ENCODE data around the gene KDM8.
"Not testable (repeated sequence)": the region's sequence is repeated elsewhere in the genome, so short reads cannot be mapped to it uniquely, and the experiment has no call there.

Gene KDM8

GRCh38 chr16:27245276-27246172 is 42.2 kb downstream of the KDM8 start:
- Histone ChIP-seq H3K79me2 (ENCODE audit: insufficient read depth, low read length) (no peaks in the 10 kb centered on the region), H3K27ac (ENCODE audit: low read depth, low read length, poor library complexity, severe bottlenecking) (no peak overlapping the region), H3K4me1 (ENCODE audit: insufficient read depth, low read length, severe bottlenecking) (peaks cover 35% of the 10 kb centered on the region), H3K9ac (ENCODE audit: low read length) (no peak overlapping the region), H3K36me3 (ENCODE audit: insufficient read depth, low read length) (peaks cover 12% of the 10 kb centered on the region), H3K9me3 (ENCODE audit: low read length) (no peaks in the 10 kb centered on the region), H3F3A (ENCODE audit: insufficient read depth, low read length) (no peaks in the 10 kb centered on the region), H2AFZ (ENCODE audit: low read length) (no peak overlapping the region), H4K20me1 (ENCODE audit: insufficient read depth, low read length) (no peaks in the 10 kb centered on the region), H3K9me2 (ENCODE audit: low read depth, low read length) (no peaks in the 10 kb centered on the region), H3K4me2 (ENCODE audit: low read length) (no peak overlapping the region), H3K4me3 (ENCODE audit: low read depth, low read length, poor library complexity, severe bottlenecking) (no peak overlapping the region), H3K27me3 (ENCODE audit: insufficient read depth, low read length) (no peaks in the 10 kb centered on the region)
- TF ChIP-seq CTCF (IDR thresholded peaks at IDR 0.05; ENCODE audit: low read length) (no peak), EZH2 (IDR thresholded peaks at IDR 0.05; ENCODE audit: borderline replicate concordance, low read length) (no peak)

- H3K9me3 ChIP-seq (ENCODE audit: low read length): no peaks in the 10 kb centered on the region
- H3K9ac ChIP-seq (ENCODE audit: low read length): no peak overlapping the region
- H3F3A ChIP-seq (ENCODE audit: insufficient read depth, low read length): no peaks in the 10 kb centered on the region
- no peak overlapping the region for H2AFZ ChIP-seq (ENCODE audit: low read length)
- no peak overlapping the region for H3K27ac ChIP-seq (ENCODE audit: low read depth, low read length, poor library complexity, severe bottlenecking)
- no peaks in the 10 kb centered on the region for H3K79me2 ChIP-seq (ENCODE audit: insufficient read depth, low read length)
- peaks cover 33% of the 10 kb centered on the region for H3K4me1 ChIP-seq (ENCODE audit: insufficient read depth, low read length, severe bottlenecking)
- TF ChIP-seq EZH2 (IDR thresholded peaks at IDR 0.05; ENCODE audit: borderline replicate concordance, low read length) (no peak), CTCF (IDR thresholded peaks at IDR 0.05; ENCODE audit: low read length) (no peak)
- no peaks in the 10 kb centered on the region for H3K27me3 ChIP-seq (ENCODE audit: insufficient read depth, low read length)
- H3K9me2 ChIP-seq (ENCODE audit: low read depth, low read length): no peaks in the 10 kb centered on the region
- no peak overlapping the region for H3K4me3 ChIP-seq (ENCODE audit: low read depth, low read length, poor library complexity, severe bottlenecking)
- H4K20me1 ChIP-seq (ENCODE audit: insufficient read depth, low read length): no peaks in the 10 kb centered on the region
- H3K36me3 ChIP-seq (ENCODE audit: insufficient read depth, low read length): peaks cover 15% of the 10 kb centered on the region
- no peak overlapping the region for H3K4me2 ChIP-seq (ENCODE audit: low read length)
Measured at GRCh38 chr16:27246439-27246838, 43.1 kb downstream of the KDM8 start.

GRCh38 chr16:27247076-27247475 is 43.8 kb downstream of the KDM8 start:
- not testable (repeated sequence) for H3K9ac ChIP-seq (ENCODE audit: low read length); H3K4me2 ChIP-seq (ENCODE audit: low read length); H3K9me2 ChIP-seq (ENCODE audit: low read depth, low read length); H3K4me3 ChIP-seq (ENCODE audit: low read depth, low read length, poor library complexity, severe bottlenecking); H3F3A ChIP-seq (ENCODE audit: insufficient read depth, low read length); H3K27me3 ChIP-seq (ENCODE audit: insufficient read depth, low read length); H3K9me3 ChIP-seq (ENCODE audit: low read length); H3K79me2 ChIP-seq (ENCODE audit: insufficient read depth, low read length); H4K20me1 ChIP-seq (ENCODE audit: insufficient read depth, low read length); H2AFZ ChIP-seq (ENCODE audit: low read length)
- Histone ChIP-seq H3K27ac (ENCODE audit: low read depth, low read length, poor library complexity, severe bottlenecking) (peak overlapping the region; percentile 16), H3K4me1 (ENCODE audit: insufficient read depth, low read length, severe bottlenecking) (peaks cover 27% of the 10 kb centered on the region), H3K36me3 (ENCODE audit: insufficient read depth, low read length) (peaks cover 20% of the 10 kb centered on the region)

- Histone ChIP-seq H3K79me2 (ENCODE audit: insufficient read depth, low read length) (no peaks in the 10 kb centered on the region), H3K27me3 (ENCODE audit: insufficient read depth, low read length) (no peaks in the 10 kb centered on the region), H3K9ac (ENCODE audit: low read length) (no peak overlapping the region), H2AFZ (ENCODE audit: low read length) (no peak overlapping the region), H3K9me2 (ENCODE audit: low read depth, low read length) (no peaks in the 10 kb centered on the region), H3K4me2 (ENCODE audit: low read length) (no peak overlapping the region), H3F3A (ENCODE audit: insufficient read depth, low read length) (no peaks in the 10 kb centered on the region), H3K4me3 (ENCODE audit: low read depth, low read length, poor library complexity, severe bottlenecking) (no peak overlapping the region), H3K36me3 (ENCODE audit: insufficient read depth, low read length) (peaks cover 22% of the 10 kb centered on the region), H3K27ac (ENCODE audit: low read depth, low read length, poor library complexity, severe bottlenecking) (no peak overlapping the region), H3K4me1 (ENCODE audit: insufficient read depth, low read length, severe bottlenecking) (peaks cover 17% of the 10 kb centered on the region), H4K20me1 (ENCODE audit: insufficient read depth, low read length) (no peaks in the 10 kb centered on the region), H3K9me3 (ENCODE audit: low read length) (no peaks in the 10 kb centered on the region)
- TF ChIP-seq CTCF (IDR thresholded peaks at IDR 0.05; ENCODE audit: low read length): no peak
Measured at GRCh38 chr16:27248036-27248435, 44.7 kb downstream of the KDM8 start.

- not testable (repeated sequence) for H3K4me3 ChIP-seq (ENCODE audit: low read depth, low read length, poor library complexity, severe bottlenecking)
Measured at GRCh38 chr16:27248886-27249285, 45.6 kb downstream of the KDM8 start.

More at GRCh38 chr16:27248886-27249285, 45.6 kb downstream of the KDM8 start:
- not testable (repeated sequence) for H3F3A ChIP-seq (ENCODE audit: insufficient read depth, low read length); H3K4me2 ChIP-seq (ENCODE audit: low read length); H4K20me1 ChIP-seq (ENCODE audit: insufficient read depth, low read length); H3K27me3 ChIP-seq (ENCODE audit: insufficient read depth, low read length); H3K27ac ChIP-seq (ENCODE audit: low read depth, low read length, poor library complexity, severe bottlenecking); H3K4me1 ChIP-seq (ENCODE audit: insufficient read depth, low read length, severe bottlenecking); H2AFZ ChIP-seq (ENCODE audit: low read length); H3K9ac ChIP-seq (ENCODE audit: low read length); H3K9me3 ChIP-seq (ENCODE audit: low read length); H3K9me2 ChIP-seq (ENCODE audit: low read depth, low read length); H3K79me2 ChIP-seq (ENCODE audit: insufficient read depth, low read length)
- H3K36me3 ChIP-seq (ENCODE audit: insufficient read depth, low read length): peaks cover 22% of the 10 kb centered on the region

Data from OCI-LY1 (cell line).